Activated naive CD4-positive, alpha-beta T cell treated with anti-CD3 and anti-CD28 coated beads for 36 hours (primary cell): ENCODE measurements around the gene SH3BP4. TPM values are rescaled to one million over a fixed set of nuclear protein-coding genes. Genes with fewer than 3 reads are reported as not detected.
A peak's percentile ranks its signal among the peaks of the same experiment; 100 is the strongest.

ENCODE experiments used
- CTCF ChIA-PET: fragments of 350-600 bp; sonication (Branson Sonifier 250); formaldehyde crosslinking; loops from one replicate; lab custom pipeline; 2021; ENCODE audit warnings: antibody characterized with exemption; lab: Charles Lee
- DNase-seq: peaks from one replicate; pipeline ENCODE4 v3.0.0-alpha.2; 2020
- H3K27ac Mint-ChIP-seq: one replicate; pipeline ENCODE4 v1.8.0; 2021; ENCODE audit warnings: mild to moderate bottlenecking, mixed read lengths
- H3K27me3 Mint-ChIP-seq: one replicate; pipeline ENCODE4 v1.8.0; 2021; ENCODE audit warnings: low read depth, mixed read lengths
- H3K36me3 Mint-ChIP-seq: one replicate; pipeline ENCODE4 v1.8.0; 2021; ENCODE audit warnings: low read depth, mixed read lengths
- H3K4me1 Mint-ChIP-seq: one replicate; pipeline ENCODE4 v1.8.0; 2021; ENCODE audit warnings: low read depth, mixed read lengths
- H3K4me3 Mint-ChIP-seq: one replicate; pipeline ENCODE4 v1.8.0; 2021; ENCODE audit warnings: mild to moderate bottlenecking, moderate library complexity, mixed read lengths
- H3K9me3 Mint-ChIP-seq: one replicate; pipeline ENCODE4 v1.8.0; 2021; ENCODE audit warnings: mixed read lengths
- intact Hi-C: fragments of 100-400 bp; cut with micrococcal nuclease; formaldehyde crosslinking; loops from one replicate; pipeline ENCODE4 v1.15.1; 2023
- total RNA-seq, 2 experiments: library from RNA; stranded (reverse); gene quantifications; one replicate each; pipeline ENCODE4 v1.2.3, GENCODE V29; 2021

Gene SH3BP4
- total RNA-seq, 2 experiments from 2014 or later: 0.42 to 0.64 TPM

DNA sequence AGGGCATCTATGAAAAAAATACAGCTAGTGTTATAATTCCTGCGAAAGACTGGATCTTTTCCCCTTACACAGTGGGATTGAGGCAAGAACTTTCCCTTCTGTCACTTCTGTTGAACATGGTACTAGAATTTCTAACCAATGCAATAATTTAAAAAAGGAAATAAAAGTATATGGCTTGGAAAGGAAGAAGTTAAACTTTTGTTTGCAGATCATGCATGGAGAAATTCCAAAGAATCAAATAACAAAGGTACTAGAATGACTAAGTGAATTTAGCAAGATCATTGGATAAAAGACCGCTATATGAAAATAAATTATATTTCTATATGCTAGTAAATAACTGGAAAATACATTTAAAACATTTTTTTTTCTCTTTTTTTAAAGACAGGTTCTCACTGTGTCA, 31.0 kb upstream of the SH3BP4 start:
- intact Hi-C loops: no loop called here
- no peak for DNase-seq
- no peaks in the 10 kb centered on the region for H3K4me1 Mint-ChIP-seq
- H3K27ac Mint-ChIP-seq: no peak overlapping the region
- no peaks in the 10 kb centered on the region for H3K9me3 Mint-ChIP-seq
- no peak overlapping the region for H3K4me3 Mint-ChIP-seq
- CTCF ChIA-PET: no interaction called here
- peaks cover 12% of the 10 kb centered on the region for H3K27me3 Mint-ChIP-seq
- H3K36me3 Mint-ChIP-seq: no peaks in the 10 kb centered on the region

DNA sequence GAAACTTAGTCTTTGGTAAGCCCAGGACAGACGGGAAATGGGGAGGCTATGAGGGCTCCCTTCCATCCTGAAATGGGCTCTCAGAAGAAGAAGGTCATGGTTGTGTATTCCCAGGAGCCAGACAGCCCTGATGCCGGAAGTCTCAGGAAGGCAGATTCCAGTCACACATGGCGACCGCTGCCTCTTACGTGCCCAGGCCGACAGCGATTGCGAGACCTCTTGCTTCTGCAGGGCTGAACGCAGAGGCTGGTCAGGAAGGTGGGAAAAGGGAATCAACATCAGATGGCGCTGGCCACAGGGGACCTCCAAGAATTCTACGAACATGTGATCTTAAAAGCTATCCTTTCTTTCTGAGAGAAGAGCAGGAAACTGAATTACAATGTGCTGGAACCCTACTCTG, 22.8 kb upstream of the SH3BP4 start:
- Mint-ChIP-seq H3K4me3 (no peak overlapping the region), H3K27me3 (peaks cover 6% of the 10 kb centered on the region), H3K36me3 (no peaks in the 10 kb centered on the region), H3K4me1 (no peaks in the 10 kb centered on the region), H3K27ac (no peak overlapping the region), H3K9me3 (no peaks in the 10 kb centered on the region)
- DNase-seq: no peak
- intact Hi-C loops: no loop called here
- CTCF ChIA-PET: no interaction called here

DNA sequence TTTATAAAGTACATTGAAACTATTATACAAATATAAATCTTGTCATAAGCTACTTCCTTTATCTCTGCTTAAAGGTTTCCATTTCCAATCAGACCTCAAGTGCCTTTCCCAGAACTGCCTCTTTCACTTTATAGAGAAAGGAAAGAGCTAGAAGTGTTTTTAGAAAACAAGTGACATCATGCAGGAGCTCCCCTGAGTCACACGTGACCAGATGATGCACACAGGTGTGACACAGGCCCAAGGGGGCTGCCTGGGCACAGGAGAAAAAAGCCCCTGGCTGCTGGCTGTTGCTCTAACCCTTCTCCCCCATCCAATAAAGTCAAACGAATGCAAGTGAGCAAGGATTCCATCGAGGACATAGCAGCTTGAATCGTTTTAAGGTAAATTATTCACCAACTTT, 21.4 kb upstream of the SH3BP4 start:
- CTCF ChIA-PET: no interaction called here
- no peaks in the 10 kb centered on the region for H3K9me3 Mint-ChIP-seq
- H3K4me3 Mint-ChIP-seq: no peak overlapping the region
- H3K4me1 Mint-ChIP-seq: no peaks in the 10 kb centered on the region
- no peak overlapping the region for H3K27ac Mint-ChIP-seq
- DNase-seq: peak; percentile 12
- intact Hi-C loops: no loop called here
- H3K27me3 Mint-ChIP-seq: peaks cover 2% of the 10 kb centered on the region
- H3K36me3 Mint-ChIP-seq: no peaks in the 10 kb centered on the region

DNA sequence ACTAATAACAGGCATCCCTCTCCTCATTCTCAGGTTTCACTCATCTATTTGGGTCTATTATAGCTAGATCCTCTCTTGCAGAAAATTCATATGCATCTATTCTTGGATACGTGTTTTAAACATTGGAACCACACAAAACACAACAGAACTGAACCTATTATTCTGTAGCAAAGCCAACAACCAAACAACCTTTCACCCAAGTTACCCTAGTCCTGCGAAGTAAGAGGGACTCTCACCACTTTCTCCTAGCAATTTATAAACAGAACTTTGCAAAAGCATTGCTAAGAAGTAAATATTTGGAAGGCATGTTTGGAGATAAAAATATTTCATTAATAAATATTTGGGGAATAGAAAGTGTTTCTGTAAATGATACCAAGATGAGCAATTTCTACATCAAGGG, 20.4 kb upstream of the SH3BP4 start:
- H3K27me3 Mint-ChIP-seq: peaks cover 3% of the 10 kb centered on the region
- intact Hi-C loops: no loop called here
- H3K27ac Mint-ChIP-seq: no peak overlapping the region
- H3K9me3 Mint-ChIP-seq: no peaks in the 10 kb centered on the region
- no peaks in the 10 kb centered on the region for H3K36me3 Mint-ChIP-seq
- CTCF ChIA-PET: no interaction called here
- H3K4me1 Mint-ChIP-seq: no peaks in the 10 kb centered on the region
- DNase-seq: no peak
- H3K4me3 Mint-ChIP-seq: no peak overlapping the region

DNA sequence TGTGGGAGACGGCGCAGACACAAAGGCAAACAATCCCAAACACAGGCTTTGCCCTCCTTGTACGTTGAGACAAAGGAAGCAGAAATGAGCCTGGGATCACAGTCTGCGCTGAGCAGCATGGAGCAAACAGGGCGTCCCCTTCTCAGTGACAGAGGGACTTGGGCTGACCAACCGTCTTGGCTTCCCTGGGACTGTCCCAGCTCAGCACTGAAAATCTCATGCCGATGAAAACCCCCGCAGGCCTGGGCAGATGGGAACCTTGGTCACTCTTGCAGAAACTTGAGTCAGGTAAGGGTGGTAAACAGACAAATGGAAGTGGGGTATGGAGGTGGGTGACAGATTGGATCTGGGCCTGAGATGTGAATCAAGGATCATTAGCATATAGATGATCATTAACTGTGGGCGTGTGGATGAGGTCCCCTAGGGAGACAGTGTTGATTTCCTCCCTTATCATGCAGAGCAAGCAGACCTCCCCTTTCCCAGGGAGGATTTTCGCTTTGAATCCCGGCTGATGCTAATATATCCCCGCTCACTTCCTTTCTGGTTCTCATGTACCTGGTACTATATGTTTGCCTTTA, 19.1 kb upstream of the SH3BP4 start:
- intact Hi-C loops: no loop called here
- peaks cover 14% of the 10 kb centered on the region for H3K27me3 Mint-ChIP-seq
- no peak overlapping the region for H3K27ac Mint-ChIP-seq
- no peak overlapping the region for H3K4me3 Mint-ChIP-seq
- DNase-seq: no peak
- no peaks in the 10 kb centered on the region for H3K36me3 Mint-ChIP-seq
- no peaks in the 10 kb centered on the region for H3K9me3 Mint-ChIP-seq
- no peaks in the 10 kb centered on the region for H3K4me1 Mint-ChIP-seq
- CTCF ChIA-PET: no interaction called here

DNA sequence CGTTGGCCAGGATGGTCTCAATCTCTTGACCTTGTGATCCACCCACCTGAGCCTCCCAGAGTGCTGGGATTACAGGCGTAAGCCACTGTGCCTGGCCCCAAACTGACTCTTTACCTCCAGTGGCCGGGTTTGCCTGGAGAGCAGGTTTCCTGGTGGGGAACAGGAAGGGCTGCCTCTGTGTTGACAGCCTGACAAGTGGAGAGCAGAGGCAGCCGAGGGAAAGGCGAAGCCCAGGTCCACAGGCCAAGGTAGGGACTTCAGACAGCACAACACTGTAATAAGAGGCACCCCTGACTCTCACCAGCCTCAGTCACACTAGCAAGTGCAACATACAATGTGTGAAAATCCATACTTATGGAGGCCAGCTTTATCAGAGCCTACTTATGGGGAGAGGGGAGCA, 16.5 kb upstream of the SH3BP4 start:
- peaks cover 21% of the 10 kb centered on the region for H3K27me3 Mint-ChIP-seq
- no peaks in the 10 kb centered on the region for H3K36me3 Mint-ChIP-seq
- H3K9me3 Mint-ChIP-seq: no peaks in the 10 kb centered on the region
- CTCF ChIA-PET: no interaction called here
- H3K4me1 Mint-ChIP-seq: no peaks in the 10 kb centered on the region
- intact Hi-C loops: no loop called here
- no peak overlapping the region for H3K27ac Mint-ChIP-seq
- DNase-seq: no peak
- no peak overlapping the region for H3K4me3 Mint-ChIP-seq

DNA sequence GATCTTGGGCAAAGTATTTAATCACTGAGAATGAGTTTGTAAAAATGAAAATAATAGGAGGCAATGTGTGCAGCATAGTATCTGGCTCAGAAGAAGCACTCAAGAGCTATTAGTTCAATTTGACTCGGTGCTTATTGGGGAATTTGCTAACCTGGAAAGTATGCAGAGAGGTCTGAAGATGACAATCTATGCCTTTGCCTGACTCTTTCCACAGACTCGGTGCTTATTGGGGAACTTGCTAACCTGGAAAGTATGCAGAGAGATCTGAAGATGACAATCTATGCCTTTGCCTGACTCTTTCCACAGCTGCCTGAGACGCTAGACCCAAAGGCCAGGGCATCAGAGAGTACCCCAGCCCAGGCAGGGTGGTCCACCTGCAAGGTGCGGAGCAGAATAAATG, 12.2 kb upstream of the SH3BP4 start:
- Mint-ChIP-seq H3K27me3 (peaks cover 24% of the 10 kb centered on the region), H3K4me1 (no peaks in the 10 kb centered on the region), H3K36me3 (no peaks in the 10 kb centered on the region), H3K27ac (no peak overlapping the region), H3K4me3 (no peak overlapping the region), H3K9me3 (peaks cover 5% of the 10 kb centered on the region)
- intact Hi-C loops: no loop called here
- CTCF ChIA-PET: no interaction called here
- DNase-seq: no peak

DNA sequence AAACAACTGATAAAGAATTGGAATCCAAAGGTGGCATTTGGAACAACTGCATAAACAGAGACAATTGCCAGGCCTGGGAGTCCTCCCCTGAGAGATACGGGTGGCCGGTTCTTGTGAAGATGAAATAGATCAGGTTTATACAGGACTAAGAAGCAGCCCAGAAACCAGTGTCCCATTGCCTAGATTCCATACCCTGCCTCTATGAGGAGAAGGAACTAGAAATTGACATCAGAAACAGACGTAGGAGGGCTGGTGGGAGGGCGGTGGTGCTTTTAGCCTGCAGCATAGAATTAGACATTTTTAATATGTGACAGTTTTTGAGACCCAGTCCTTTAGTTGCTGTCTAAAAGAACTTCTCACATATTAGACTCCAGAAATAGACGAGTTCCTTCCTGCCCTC, 11.8 kb upstream of the SH3BP4 start:
- Mint-ChIP-seq H3K27me3 (peaks cover 25% of the 10 kb centered on the region), H3K4me3 (no peak overlapping the region), H3K9me3 (peaks cover 5% of the 10 kb centered on the region), H3K36me3 (no peaks in the 10 kb centered on the region), H3K27ac (no peak overlapping the region), H3K4me1 (no peaks in the 10 kb centered on the region)
- no peak for DNase-seq
- CTCF ChIA-PET: no interaction called here
- intact Hi-C loops: no loop called here

DNA sequence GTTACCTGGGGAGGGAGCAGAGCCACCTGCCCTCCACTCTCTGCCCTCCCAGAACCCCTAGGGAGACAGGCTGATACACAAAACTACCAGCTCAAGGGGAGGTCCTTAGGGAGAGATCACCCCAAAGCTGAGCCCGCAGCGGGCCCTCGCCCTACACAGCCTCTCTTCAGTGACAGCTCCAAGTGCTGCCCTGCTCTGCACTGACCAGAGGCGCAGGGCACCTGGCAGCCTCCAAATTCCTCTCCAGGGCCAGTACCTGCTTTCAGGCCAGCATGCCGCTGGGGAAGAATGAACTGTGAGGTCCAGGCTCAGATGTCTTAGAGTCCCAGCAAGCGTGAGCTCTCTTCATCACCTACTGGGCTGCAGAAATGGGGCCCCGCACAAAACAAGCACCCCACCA, 11.3 kb upstream of the SH3BP4 start:
- DNase-seq: no peak
- H3K27me3 Mint-ChIP-seq: peaks cover 25% of the 10 kb centered on the region
- intact Hi-C loops: no loop called here
- H3K27ac Mint-ChIP-seq: no peak overlapping the region
- H3K36me3 Mint-ChIP-seq: no peaks in the 10 kb centered on the region
- H3K4me1 Mint-ChIP-seq: no peaks in the 10 kb centered on the region
- peaks cover 5% of the 10 kb centered on the region for H3K9me3 Mint-ChIP-seq
- CTCF ChIA-PET: no interaction called here
- no peak overlapping the region for H3K4me3 Mint-ChIP-seq

DNA sequence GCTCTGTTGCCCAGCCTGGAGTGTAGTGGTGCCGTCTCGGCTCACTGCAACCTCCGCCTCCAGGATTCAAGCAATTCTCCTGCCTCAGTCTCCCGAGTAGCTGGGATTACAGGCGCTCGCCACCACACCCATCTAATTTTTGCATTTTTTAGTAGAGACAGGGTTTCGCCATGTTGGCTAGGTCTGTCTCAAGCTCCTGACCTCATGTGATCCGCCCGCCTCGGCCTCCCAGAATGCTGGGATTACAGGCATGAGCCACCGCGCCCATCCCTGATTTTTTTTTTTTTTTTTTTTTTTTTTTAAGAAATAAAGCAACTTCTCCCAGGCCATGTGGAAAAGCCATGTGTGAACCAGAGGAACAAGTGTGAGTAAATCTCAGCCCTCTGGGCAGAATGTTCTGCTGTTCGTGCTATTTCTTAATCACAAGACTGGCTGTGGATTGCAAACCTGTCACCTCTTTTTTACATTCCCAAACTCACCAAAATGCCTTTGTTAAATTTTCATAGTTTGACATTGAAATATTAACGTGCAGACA, 6.4 kb upstream of the SH3BP4 start:
- DNase-seq: no peak
- peaks cover 5% of the 10 kb centered on the region for H3K9me3 Mint-ChIP-seq
- CTCF ChIA-PET: no interaction called here
- peaks cover 35% of the 10 kb centered on the region for H3K27me3 Mint-ChIP-seq
- no peak overlapping the region for H3K4me3 Mint-ChIP-seq
- H3K27ac Mint-ChIP-seq: no peak overlapping the region
- no peaks in the 10 kb centered on the region for H3K36me3 Mint-ChIP-seq
- peaks cover 2% of the 10 kb centered on the region for H3K4me1 Mint-ChIP-seq
- intact Hi-C loops: no loop called here

DNA sequence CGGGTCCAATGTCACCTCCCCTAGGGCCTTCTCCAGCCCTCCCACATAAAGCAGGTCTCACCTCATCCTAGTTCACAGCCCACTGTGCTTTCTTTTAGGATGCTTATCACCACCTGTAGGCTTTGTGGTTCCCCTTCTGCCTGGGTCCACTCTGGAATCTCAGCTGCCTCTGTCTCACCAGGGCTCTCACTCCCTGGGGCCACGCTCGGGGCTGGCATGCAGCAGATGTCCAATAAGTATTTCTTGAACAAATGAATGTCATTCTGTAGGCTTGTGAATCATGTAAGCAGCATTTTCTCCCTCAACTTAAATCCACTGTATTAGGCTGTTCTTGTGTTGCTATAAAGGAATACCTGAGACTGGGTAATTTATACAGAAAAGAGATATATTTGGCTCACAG, 4.3 kb upstream of the SH3BP4 start:
- Mint-ChIP-seq H3K27me3 (peaks cover 45% of the 10 kb centered on the region), H3K27ac (no peak overlapping the region), H3K36me3 (no peaks in the 10 kb centered on the region), H3K4me1 (peaks cover 5% of the 10 kb centered on the region), H3K9me3 (peaks cover 5% of the 10 kb centered on the region), H3K4me3 (no peak overlapping the region)
- CTCF ChIA-PET: no interaction called here
- no peak for DNase-seq
- intact Hi-C loops: no loop called here

DNA sequence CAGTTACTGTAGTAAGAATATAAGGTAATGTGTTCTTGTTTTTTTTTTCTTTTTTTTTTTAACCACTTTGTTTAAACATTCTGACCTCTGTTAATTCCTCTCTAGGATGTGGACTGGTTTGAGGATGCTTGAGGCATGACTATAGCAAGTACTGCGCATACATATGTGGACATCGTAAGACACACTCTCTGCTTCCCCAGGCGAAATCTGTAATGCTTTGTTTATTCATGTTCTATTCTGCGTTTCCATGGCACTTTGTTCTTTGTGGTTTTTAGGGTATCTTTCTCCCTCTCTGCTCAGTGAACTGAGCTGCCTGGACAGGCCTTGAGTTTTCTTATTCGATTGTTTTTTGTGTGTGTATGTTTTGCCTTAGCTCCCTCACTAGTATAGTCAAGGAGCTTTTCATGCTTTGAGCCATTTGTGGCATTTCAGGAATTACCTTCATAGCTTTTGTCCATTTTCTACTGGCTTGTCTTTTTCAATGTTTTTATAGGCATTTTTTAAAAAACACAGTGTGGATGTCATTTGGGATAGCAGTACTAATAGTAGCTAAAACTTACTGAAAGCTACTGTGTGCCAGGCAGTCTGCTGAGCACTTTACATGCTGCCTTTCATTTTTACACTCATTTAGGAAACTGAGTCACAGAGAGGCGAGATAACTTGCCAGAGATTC, 1.9 kb upstream of the SH3BP4 start:
- Mint-ChIP-seq H3K27me3 (peaks cover 57% of the 10 kb centered on the region), H3K4me1 (peaks cover 7% of the 10 kb centered on the region), H3K4me3 (no peak overlapping the region), H3K27ac (no peak overlapping the region), H3K9me3 (no peaks in the 10 kb centered on the region), H3K36me3 (no peaks in the 10 kb centered on the region)
- CTCF ChIA-PET: interaction anchor here (0.7 kb wide), 1 partner anchor 735 kb away, joined by 3 read pairs; no protein-coding TSS in a partner anchor
- intact Hi-C loops: no loop called here
- DNase-seq: no peak

DNA sequence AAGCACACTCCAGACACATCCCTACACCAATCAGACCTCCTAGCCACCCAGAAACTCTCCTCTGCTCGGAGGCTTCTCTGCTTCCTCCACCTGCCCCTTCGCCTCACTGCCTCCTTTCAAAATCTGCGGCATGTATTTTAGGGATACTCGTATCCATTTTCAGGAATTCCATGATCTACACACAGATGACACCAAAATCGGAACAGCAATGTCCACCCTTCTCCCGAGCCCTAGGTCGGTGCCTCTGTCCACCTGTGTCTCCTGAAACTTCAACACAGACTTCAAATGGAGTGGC, 1.4 kb upstream of the SH3BP4 start:
- H3K36me3 Mint-ChIP-seq: no peaks in the 10 kb centered on the region
- H3K9me3 Mint-ChIP-seq: no peaks in the 10 kb centered on the region
- intact Hi-C loops: no loop called here
- CTCF ChIA-PET: no interaction called here
- peaks cover 7% of the 10 kb centered on the region for H3K4me1 Mint-ChIP-seq
- peaks cover 56% of the 10 kb centered on the region for H3K27me3 Mint-ChIP-seq
- H3K27ac Mint-ChIP-seq: no peak overlapping the region
- H3K4me3 Mint-ChIP-seq: no peak overlapping the region
- DNase-seq: no peak
